HFF-Myc (cell line): Measurements from ENCODE around the gene CA10.

Source experiments
- DNase-seq: peaks from one replicate; pipeline ENCODE4 v3.0.0-alpha.2; 2011; ENCODE audit warnings: low read depth; ENCODE audit errors: extremely low read depth
- H3K4me3 ChIP-seq: replicated peaks from 2 replicates; pipeline ENCODE4 v1.5.1; 2011; ENCODE audit warnings: low read depth, mild to moderate bottlenecking, control low read depth, low read length
- TF ChIP-seq, protein P1 (sequence below): IDR thresholded peaks from 2 replicates; pipeline ENCODE4 v1.5.1; 2012; ENCODE audit warnings: mild to moderate bottlenecking, low read depth, low read length, control low read depth; ENCODE audit errors: missing control alignments

CA10 gene

DNA sequence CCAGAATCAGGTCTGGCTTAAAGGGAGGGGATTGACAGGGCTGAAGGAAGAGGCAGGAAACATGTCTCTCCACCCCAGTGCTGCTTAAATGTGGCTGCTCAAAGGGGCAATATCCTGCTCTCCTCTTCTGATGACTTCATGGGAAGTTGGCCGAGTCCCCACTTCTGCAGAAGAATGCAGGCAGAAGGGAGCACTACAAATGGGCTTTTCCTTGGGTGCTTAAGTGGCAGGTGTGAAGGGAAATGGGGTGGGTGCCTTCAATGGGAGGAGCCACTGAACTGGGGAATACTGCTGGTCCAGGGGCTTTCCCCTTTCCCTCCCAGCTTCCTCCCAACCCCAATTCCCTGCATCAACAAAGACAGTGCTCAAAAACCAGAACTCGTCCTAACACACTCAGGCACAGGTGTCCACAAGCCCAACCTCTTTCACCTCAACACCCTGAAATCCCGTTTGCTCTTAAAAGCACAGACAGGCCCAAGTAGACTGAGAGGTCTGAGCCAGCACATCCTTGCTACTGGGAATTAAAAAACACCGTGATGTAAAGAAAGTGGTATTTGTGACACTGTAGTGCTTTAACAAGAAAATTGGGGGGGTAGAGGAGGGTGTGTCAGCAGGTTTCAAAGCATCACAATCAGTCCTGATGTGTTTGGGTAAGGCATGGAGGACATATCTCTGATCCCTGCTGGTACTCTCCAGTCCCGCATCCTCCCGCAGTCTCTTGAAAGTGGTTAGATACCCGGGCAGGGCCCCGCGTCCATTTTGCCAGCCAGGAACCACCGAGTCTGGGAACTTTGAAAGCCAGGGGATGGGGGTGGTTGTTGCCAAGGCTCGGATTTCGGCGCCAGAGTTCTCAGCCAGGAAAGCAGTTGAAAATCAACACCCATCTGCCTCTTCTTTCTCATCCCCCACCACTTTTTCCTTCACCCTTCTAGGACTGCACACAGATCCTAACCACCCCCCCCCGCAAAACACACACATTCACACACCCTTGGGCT, 1.6 kb downstream of the CA10 start:
- H3K4me3 ChIP-seq: no peak overlapping the region
- TF ChIP-seq, protein P1, sequence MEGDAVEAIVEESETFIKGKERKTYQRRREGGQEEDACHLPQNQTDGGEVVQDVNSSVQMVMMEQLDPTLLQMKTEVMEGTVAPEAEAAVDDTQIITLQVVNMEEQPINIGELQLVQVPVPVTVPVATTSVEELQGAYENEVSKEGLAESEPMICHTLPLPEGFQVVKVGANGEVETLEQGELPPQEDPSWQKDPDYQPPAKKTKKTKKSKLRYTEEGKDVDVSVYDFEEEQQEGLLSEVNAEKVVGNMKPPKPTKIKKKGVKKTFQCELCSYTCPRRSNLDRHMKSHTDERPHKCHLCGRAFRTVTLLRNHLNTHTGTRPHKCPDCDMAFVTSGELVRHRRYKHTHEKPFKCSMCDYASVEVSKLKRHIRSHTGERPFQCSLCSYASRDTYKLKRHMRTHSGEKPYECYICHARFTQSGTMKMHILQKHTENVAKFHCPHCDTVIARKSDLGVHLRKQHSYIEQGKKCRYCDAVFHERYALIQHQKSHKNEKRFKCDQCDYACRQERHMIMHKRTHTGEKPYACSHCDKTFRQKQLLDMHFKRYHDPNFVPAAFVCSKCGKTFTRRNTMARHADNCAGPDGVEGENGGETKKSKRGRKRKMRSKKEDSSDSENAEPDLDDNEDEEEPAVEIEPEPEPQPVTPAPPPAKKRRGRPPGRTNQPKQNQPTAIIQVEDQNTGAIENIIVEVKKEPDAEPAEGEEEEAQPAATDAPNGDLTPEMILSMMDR: no peak
- no peak for DNase-seq

DNA sequence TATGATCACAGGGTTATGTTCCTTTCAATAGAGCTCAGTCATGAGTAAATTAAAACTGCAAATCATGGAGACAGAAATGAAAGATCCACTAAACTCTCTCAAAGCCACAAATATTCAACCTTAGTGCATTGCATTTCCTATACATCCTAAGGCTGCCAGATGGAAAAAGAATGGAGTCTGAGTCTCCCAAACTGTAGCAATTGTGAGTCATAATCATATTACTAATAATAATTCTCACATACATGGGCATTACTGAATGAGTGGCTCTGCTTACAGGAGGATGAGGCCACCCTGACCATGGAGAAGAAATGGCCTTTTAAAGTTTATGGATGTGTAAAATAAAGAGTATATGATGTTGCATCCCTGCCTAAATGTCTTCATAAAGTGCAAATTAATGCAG, 3.2 kb downstream of the CA10 start:
- TF ChIP-seq, protein P1: no peak
- H3K4me3 ChIP-seq: no peak overlapping the region
- no peak for DNase-seq

DNA sequence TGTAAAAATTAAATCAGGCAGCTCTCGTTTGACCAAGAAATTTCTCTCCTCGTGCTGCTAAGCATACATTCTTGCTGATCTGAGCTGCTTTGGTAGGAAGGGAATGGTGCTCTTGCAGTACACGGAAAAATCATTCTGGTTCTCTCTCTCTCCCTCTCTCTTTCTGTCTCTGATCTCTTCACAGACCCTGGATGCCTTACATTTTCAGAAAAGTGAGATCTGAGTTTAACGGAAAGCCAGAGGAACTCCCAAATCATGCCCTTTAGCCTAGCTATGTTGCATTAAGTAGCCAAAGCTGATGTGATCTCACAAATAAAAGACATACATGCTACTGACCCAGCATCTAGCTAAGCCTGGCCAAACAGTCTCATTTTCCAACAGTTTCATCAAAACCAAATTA, 4.0 kb downstream of the CA10 start:
- DNase-seq: no peak
- TF ChIP-seq, protein P1: no peak
- H3K4me3 ChIP-seq: no peak overlapping the region

DNA sequence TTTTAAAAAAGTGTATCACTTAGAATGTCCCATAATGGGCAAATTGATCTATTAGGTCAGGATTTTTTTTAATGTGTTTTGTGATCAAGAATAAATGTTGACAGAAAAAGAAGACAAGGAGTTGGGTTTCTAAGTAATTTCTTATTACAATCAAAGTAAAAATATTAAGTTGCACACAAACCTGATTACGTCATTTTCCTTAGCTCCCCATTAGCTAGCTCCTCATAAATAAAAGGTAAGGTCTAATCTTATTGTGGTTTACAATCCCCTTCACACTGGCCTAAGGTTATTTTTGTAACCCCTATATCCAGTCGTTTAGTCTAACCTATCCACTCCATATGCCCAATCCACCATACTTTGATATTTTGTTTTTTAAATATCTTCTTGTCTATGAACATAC, 7.6 kb downstream of the CA10 start:
- TF ChIP-seq, protein P1: no peak
- no peak for DNase-seq
- H3K4me3 ChIP-seq: no peak overlapping the region

DNA sequence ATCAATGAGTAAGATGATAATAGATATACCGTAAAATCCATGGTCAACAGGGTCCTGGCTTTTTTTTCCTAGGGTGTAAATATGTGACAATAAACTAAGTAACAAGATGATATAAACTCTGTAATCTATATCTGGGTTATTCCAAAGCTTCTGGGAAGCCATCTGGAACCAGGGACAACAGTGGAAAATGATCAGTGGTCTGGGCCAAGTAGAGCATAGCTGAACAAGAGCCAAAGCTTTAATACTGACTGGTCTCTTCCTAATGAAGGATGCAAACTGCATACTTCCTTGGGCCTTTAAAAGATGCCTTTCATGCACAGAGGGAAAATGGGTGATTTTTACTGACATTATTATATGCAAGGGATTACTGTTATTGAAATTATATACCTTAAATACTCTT, 8.9 kb downstream of the CA10 start:
- DNase-seq: no peak
- TF ChIP-seq, protein P1: no peak
- no peak overlapping the region for H3K4me3 ChIP-seq

DNA sequence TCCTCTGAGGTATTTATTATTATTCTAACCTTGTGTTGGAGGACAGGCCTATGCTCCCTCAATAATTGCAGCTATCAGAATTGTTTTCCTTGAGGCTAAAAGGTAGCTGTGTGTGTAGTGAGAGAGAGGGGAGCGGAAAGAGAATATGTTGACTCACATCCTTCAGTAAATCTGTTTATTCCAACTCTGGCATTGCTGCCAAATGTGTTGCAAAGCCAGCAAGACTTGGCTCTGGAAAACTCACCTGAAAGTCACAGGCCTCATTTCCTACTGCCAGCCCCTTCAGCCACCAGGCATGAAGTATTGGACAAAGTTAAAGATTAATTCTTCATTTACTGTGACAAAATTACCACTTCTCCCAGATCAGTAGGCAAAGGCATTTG, 9.6 kb downstream of the CA10 start:
- TF ChIP-seq, protein P1: no peak
- DNase-seq: no peak
- H3K4me3 ChIP-seq: no peak overlapping the region
